HL-60 (cell line): ENCODE measurements around the gene SPAG8.

Source experiments
- DNase-seq, 2 experiments: peaks; one replicate each; pipeline ENCODE4 v3.0.0-alpha.2; 2010 to 2020; ENCODE audit warnings: low read depth in 1 of 2, low spot score in 1 of 2
- H3K27ac ChIP-seq: fragments of 250-450 bp; sonication (Bioruptor Pico); replicated peaks from 2 replicates; pipeline ENCODE4 v1.5.1; 2020; ENCODE audit warnings: mild to moderate bottlenecking, moderate library complexity
- H3K27me3 ChIP-seq: fragments of 250-450 bp; sonication (Bioruptor Pico); 2 replicates; pipeline ENCODE4 v1.5.1; 2021; ENCODE audit warnings: mild to moderate bottlenecking, moderate library complexity; ENCODE audit not compliant: insufficient read depth, poor library complexity, severe bottlenecking
- H3K4me3 ChIP-seq: replicated peaks from 2 replicates; pipeline ENCODE4 v1.5.1; 2011; ENCODE audit warnings: mild to moderate bottlenecking, control low read depth, low read length; ENCODE audit not compliant: insufficient read depth
- GABPA ChIP-seq: IDR thresholded peaks from 2 replicates; pipeline ENCODE4 v1.6.1; 2012; ENCODE audit warnings: low read depth
- POLR2AphosphoS5 ChIP-seq: IDR thresholded peaks from 2 replicates; pipeline ENCODE4 v1.6.1; 2012; ENCODE audit warnings: low read depth
- SPI1 ChIP-seq: IDR thresholded peaks from 2 replicates; pipeline ENCODE4 v1.6.1; 2012; ENCODE audit warnings: low read depth, mild to moderate bottlenecking, borderline replicate concordance
- TF ChIP-seq, protein P1 (sequence below): IDR thresholded peaks from one replicate; pipeline ENCODE4 v1.5.1; 2011; ENCODE audit warnings: low read length, control low read depth, inconsistent platforms; ENCODE audit not compliant: insufficient read depth
- TF ChIP-seq, protein P2 (sequence below): IDR thresholded peaks from 2 replicates; pipeline ENCODE4 v1.6.1; 2012; ENCODE audit warnings: low read depth; ENCODE audit not compliant: insufficient replicate concordance

SPAG8 gene

DNA sequence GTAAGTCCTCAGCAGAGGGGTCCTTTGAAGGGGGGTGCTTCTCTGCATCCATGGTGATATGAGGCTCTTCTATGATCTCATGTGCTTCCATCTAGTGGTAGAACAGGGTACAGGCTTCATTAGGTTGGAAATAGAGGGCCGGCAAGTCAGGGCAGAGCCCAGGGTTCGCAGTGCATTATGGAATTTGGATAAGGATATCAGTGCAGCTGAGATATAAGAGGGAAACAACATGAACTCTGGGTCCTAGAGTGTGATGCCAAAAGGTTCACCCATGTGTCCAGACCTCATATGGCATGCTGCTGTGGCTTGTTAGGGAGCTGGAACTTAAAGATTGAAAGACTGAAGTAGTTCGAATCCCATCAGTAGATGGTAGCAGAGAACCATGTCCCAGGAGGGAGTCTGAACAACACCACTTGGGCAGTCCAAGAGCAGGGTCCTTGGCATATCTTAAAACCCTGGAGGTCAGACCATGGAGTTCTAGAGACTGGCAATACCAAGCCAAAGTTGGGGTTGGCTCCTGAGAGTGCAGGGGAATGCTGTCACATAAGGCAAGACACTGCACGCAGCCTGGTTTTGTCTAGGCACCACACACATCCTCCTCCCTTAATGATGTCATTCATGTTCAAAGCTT lies 14.1 kb upstream of the SPAG8 start:
- peak; percentile 31 to 49 for DNase-seq

DNA sequence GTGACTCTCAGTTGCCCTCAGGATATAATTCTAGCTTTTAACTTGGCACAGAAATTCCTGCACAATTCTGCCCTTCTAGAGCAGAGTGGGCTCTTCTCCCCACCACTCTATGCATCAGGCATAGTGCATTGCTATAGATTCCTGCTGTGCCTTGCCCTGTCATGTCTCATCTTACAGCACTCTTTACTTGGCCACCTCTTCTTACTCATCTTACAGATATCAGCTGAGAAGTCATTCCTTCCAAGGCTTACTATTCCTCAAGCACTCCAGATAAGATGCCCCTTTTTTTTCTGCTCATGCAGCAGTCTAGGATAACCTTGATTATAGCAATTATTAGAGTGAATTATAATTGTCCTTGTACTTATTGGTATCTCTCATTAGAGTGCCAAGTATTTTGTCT lies 10.9 kb upstream of the SPAG8 start:
- Histone ChIP-seq H3K4me3 (no peak overlapping the region), H3K27ac (no peak overlapping the region), H3K27me3 (no peaks in the 10 kb centered on the region)
- TF ChIP-seq POLR2AphosphoS5 (no peak), SPI1 (no peak), GABPA (no peak)
- TF ChIP-seq, protein P1, sequence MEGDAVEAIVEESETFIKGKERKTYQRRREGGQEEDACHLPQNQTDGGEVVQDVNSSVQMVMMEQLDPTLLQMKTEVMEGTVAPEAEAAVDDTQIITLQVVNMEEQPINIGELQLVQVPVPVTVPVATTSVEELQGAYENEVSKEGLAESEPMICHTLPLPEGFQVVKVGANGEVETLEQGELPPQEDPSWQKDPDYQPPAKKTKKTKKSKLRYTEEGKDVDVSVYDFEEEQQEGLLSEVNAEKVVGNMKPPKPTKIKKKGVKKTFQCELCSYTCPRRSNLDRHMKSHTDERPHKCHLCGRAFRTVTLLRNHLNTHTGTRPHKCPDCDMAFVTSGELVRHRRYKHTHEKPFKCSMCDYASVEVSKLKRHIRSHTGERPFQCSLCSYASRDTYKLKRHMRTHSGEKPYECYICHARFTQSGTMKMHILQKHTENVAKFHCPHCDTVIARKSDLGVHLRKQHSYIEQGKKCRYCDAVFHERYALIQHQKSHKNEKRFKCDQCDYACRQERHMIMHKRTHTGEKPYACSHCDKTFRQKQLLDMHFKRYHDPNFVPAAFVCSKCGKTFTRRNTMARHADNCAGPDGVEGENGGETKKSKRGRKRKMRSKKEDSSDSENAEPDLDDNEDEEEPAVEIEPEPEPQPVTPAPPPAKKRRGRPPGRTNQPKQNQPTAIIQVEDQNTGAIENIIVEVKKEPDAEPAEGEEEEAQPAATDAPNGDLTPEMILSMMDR = no peak
- TF ChIP-seq, protein P2, sequence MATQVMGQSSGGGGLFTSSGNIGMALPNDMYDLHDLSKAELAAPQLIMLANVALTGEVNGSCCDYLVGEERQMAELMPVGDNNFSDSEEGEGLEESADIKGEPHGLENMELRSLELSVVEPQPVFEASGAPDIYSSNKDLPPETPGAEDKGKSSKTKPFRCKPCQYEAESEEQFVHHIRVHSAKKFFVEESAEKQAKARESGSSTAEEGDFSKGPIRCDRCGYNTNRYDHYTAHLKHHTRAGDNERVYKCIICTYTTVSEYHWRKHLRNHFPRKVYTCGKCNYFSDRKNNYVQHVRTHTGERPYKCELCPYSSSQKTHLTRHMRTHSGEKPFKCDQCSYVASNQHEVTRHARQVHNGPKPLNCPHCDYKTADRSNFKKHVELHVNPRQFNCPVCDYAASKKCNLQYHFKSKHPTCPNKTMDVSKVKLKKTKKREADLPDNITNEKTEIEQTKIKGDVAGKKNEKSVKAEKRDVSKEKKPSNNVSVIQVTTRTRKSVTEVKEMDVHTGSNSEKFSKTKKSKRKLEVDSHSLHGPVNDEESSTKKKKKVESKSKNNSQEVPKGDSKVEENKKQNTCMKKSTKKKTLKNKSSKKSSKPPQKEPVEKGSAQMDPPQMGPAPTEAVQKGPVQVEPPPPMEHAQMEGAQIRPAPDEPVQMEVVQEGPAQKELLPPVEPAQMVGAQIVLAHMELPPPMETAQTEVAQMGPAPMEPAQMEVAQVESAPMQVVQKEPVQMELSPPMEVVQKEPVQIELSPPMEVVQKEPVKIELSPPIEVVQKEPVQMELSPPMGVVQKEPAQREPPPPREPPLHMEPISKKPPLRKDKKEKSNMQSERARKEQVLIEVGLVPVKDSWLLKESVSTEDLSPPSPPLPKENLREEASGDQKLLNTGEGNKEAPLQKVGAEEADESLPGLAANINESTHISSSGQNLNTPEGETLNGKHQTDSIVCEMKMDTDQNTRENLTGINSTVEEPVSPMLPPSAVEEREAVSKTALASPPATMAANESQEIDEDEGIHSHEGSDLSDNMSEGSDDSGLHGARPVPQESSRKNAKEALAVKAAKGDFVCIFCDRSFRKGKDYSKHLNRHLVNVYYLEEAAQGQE = no peak
- DNase-seq = no peak

More for the DNA sequence above, 14.1 kb upstream of the SPAG8 start:
- Histone ChIP-seq H3K27ac (no peak overlapping the region), H3K4me3 (no peak overlapping the region), H3K27me3 (no peaks in the 10 kb centered on the region)
- no peak for TF ChIP-seq SPI1
- TF ChIP-seq, protein P1 = peak; percentile 53

DNA sequence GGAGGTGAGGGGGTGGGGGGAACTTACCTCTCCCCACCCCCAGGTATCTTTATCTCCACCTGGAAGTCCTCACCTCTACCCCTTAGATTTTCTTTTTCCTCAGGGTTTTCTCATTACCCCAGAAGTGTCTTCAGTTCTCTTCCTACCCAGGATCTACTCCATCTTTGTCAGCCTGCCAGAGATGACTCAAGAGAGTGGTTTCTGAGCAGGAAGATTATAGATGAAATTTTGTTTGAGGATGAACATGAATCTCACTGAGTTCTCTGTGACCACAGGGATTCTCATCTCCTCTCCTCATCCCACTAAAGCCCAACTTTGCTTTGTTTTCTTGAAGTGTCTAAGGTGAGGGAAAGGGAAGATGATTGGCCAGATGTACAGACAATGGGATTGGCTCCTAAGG lies 8.0 kb upstream of the SPAG8 start:
- TF ChIP-seq GABPA = no peak
- no peak for TF ChIP-seq SPI1
- TF ChIP-seq, protein P2 = no peak
- TF ChIP-seq, protein P1 = no peak
- TF ChIP-seq POLR2AphosphoS5 = no peak
- Histone ChIP-seq H3K27me3 (no peaks in the 10 kb centered on the region), H3K4me3 (no peak overlapping the region), H3K27ac (no peak overlapping the region)
- no peak for DNase-seq

DNA sequence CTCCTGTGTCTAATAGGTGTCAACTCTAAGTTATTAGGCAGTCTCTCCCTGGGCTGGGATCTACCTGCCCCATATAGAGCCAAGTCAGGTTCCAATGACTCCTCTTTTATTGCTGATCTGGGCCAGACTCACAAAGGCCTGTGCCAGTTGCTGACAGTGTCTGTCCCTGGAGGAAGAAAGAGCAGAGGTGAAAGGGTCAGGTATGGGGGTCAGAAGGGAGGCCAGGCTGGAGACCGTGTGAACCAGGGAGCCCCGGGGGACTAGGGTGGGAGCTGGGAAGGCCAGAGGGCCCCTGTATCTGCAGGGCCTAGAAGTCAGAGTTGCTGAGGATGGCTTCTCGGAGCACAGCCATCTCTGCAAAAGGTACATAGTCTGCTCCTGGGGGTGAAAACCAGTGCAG lies 6.3 kb upstream of the SPAG8 start:
- TF ChIP-seq POLR2AphosphoS5 (no peak), GABPA (no peak), SPI1 (no peak)
- TF ChIP-seq, protein P2 = no peak
- TF ChIP-seq, protein P1 = no peak
- H3K27me3 ChIP-seq = no peaks in the 10 kb centered on the region
- H3K27ac ChIP-seq = no peak overlapping the region
- no peak overlapping the region for H3K4me3 ChIP-seq
- DNase-seq = no peak
